ENCODE data around the gene HDAC4. TPM values are rescaled to one million over a fixed set of nuclear protein-coding genes. Genes with fewer than 3 reads are reported as not detected.

The HDAC4 gene
- total and polyA plus RNA-seq, 9 donors: 7.0 to 74.0 (median 46.3) TPM

DNA sequence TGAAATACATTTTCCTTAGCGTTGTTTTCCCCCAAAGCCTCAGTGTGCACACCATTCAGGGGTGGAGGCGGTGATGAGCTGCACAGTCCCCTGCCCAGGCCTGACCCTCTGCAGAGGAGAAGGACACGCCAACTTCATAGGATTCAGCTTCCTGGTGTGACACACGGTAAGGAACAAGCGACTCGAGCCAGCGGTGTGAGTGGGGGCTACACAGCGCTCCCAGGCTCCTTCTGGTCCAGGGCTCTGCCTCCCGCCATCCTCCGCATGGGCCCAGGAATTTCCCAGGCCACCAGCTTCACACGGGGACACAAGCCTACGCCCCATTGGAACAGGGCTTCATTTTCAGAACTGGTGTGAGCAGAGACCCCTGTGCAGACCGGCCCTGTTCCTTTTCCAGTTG, 272.1 kb downstream of the HDAC4 start:
- no peaks in the 10 kb centered on the region for H3K4me1 ChIP-seq (ENCODE audit: insufficient read depth)
- WGBS, 3 donors: 94 to 96% (median 95%) methylated on average over 13 of the region's 13 CpGs
- no peaks in the 10 kb centered on the region for H3K9me3 ChIP-seq
- H3K27ac ChIP-seq: no peak overlapping the region
- H3K4me3 ChIP-seq: no peak overlapping the region
- H3K27me3 ChIP-seq: no peaks in the 10 kb centered on the region
- intact Hi-C loops (cut with DNase I): no loop called here
- H3K36me3 ChIP-seq: no peaks in the 10 kb centered on the region
- DNase-seq: no peak
- TF ChIP-seq EP300 (IDR thresholded peaks at IDR 0.05): no peak
- no peak for TF ChIP-seq POLR2A (IDR thresholded peaks at IDR 0.05)
- TF ChIP-seq, protein P1, sequence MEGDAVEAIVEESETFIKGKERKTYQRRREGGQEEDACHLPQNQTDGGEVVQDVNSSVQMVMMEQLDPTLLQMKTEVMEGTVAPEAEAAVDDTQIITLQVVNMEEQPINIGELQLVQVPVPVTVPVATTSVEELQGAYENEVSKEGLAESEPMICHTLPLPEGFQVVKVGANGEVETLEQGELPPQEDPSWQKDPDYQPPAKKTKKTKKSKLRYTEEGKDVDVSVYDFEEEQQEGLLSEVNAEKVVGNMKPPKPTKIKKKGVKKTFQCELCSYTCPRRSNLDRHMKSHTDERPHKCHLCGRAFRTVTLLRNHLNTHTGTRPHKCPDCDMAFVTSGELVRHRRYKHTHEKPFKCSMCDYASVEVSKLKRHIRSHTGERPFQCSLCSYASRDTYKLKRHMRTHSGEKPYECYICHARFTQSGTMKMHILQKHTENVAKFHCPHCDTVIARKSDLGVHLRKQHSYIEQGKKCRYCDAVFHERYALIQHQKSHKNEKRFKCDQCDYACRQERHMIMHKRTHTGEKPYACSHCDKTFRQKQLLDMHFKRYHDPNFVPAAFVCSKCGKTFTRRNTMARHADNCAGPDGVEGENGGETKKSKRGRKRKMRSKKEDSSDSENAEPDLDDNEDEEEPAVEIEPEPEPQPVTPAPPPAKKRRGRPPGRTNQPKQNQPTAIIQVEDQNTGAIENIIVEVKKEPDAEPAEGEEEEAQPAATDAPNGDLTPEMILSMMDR (IDR thresholded peaks at IDR 0.05): no peak

DNA sequence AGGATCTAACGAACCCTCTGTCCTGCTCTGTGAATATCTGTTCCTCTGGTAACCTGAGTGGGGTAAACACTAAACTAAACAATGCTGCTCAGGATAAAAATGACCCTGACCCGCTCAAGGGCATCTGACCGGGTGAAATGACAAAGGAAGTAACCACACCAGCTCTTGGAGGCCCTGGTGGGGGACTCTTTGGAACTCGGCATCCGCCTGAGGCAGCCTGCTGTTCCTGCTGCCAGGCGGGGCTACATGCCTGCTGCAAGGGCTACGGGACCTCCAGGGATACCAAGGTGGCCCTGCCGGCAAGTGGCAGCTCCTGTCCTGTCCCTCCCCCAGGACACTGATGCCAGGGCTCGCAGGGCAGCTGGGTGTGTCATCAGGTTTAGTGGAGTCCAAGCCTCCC, 273.3 kb downstream of the HDAC4 start:
- Histone ChIP-seq H3K36me3 (no peaks in the 10 kb centered on the region), H3K27me3 (no peaks in the 10 kb centered on the region), H3K9me3 (no peaks in the 10 kb centered on the region), H3K4me1 (ENCODE audit: insufficient read depth) (peaks cover 3% of the 10 kb centered on the region), H3K27ac (no peak overlapping the region), H3K4me3 (no peak overlapping the region)
- DNase-seq: no peak
- WGBS, 3 donors: 83 to 88% (median 87%) methylated on average over 9 of the region's 9 CpGs
- intact Hi-C loops (cut with DNase I): no loop called here
- no peak for TF ChIP-seq EP300 (IDR thresholded peaks at IDR 0.05)
- TF ChIP-seq, protein P1 (IDR thresholded peaks at IDR 0.05): no peak
- no peak for TF ChIP-seq POLR2A (IDR thresholded peaks at IDR 0.05)

DNA sequence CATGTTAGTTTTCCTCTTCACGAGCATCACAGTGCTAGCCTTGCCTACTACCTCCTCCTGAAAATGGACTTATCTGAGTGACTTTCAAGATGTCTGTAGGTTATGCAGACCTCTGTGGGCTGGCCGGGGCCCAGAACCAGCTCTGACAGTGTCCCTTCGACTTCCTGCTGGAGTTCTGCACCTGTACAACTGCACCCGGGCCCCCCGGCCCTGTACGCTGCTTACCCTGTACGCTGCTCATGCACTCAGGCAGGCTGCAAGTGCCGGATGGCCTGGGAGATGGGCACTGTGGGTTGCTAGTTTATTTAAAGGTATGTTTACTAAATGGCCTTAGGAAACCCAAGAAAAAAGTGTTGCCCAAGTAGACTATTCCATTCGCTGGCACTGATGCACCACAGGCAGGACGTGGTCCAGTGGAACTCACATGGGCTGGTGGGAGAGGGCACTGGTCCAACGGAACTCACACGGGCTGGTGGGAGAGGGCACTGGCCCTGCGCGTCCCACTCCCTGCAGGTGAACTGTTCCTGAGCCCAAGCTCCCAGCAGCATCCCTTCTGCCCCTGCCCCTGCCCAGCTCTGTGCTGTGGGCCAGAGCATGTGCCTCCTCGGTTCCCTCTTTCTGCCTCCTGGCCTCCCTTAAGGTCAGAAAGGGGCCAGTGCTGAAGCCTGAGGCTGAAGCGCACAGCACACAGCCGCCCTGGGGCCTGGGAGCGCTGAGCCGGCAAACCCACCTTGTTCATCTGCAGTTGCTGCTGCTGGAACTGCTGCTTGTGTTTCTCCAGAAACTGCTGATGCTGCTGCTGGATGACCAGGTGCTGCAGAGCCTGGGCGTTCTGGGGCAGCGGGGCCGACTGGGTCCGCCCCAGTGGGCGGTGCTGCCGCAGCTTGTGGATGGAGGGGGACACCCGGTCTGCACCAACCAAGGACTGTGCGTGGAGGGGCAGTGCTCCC, 274.8 kb downstream of the HDAC4 start:
- no peak for TF ChIP-seq EP300 (IDR thresholded peaks at IDR 0.05)
- TF ChIP-seq POLR2A (IDR thresholded peaks at IDR 0.05): no peak
- TF ChIP-seq, protein P1 (IDR thresholded peaks at IDR 0.05): no peak
- intact Hi-C loops (cut with DNase I): no loop called here
- H3K36me3 ChIP-seq: no peaks in the 10 kb centered on the region
- no peaks in the 10 kb centered on the region for H3K9me3 ChIP-seq
- no peaks in the 10 kb centered on the region for H3K27me3 ChIP-seq
- WGBS, 3 donors: 90 to 92% (median 92%) methylated on average over 27 of the region's 27 CpGs
- H3K4me3 ChIP-seq: no peak overlapping the region
- no peak for DNase-seq
- H3K4me1 ChIP-seq (ENCODE audit: insufficient read depth): peaks cover 10% of the 10 kb centered on the region
- no peak overlapping the region for H3K27ac ChIP-seq

DNA sequence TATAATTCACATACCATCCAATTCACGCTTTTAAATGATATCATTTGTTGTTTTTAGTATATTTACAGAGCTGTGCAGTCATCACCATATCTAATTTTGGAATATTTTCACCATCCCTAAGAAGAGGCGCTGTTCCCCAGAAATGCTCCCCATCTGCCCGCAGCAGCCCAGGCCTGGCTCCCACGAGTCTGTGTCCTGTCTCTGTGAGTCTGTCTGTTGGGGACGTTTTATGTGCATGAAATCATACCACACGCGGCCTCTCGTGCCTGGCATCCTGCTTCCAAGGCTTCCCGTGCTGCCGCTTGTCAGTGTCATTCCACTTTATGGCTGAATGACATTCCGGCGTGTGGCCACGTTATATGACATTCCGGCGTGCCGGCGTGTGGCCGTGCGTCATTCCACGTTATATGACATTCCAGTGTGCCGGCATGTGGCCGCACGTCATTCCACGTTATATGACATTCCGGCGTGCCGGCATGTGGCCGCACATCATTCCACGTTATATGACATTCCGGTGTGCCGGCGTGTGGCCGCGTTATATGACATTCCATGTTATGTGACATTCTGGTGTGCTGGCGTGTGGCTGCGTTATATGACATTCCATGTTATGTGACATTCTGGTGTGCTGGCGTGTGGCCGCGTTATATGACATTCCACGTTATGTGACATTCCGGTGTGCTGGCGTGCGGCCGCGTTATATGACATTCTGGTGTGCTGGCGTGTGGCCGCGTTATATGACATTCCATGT, 276.5 kb downstream of the HDAC4 start:
- 92% methylated on average over 48 of the region's 48 CpGs for WGBS, 3 donors
- H3K4me1 ChIP-seq (ENCODE audit: insufficient read depth): peaks cover 10% of the 10 kb centered on the region
- H3K36me3 ChIP-seq: no peaks in the 10 kb centered on the region
- TF ChIP-seq POLR2A (IDR thresholded peaks at IDR 0.05): no peak
- TF ChIP-seq, protein P1 (IDR thresholded peaks at IDR 0.05): no peak
- no peak for TF ChIP-seq EP300 (IDR thresholded peaks at IDR 0.05)
- no peak overlapping the region for H3K4me3 ChIP-seq
- intact Hi-C loops (cut with DNase I): no loop called here
- H3K27me3 ChIP-seq: no peaks in the 10 kb centered on the region
- H3K27ac ChIP-seq: no peak overlapping the region
- H3K9me3 ChIP-seq: no peaks in the 10 kb centered on the region
- DNase-seq: no peak
